Measurements from ENCODE around the gene COX6A2.

- TF ChIP-seq POLR2A (IDR thresholded peaks at IDR 0.05; ENCODE audit: low read depth, low read length) (no peak), CTCF (IDR thresholded peaks at IDR 0.05; ENCODE audit: extremely low read depth in 1 of 2, insufficient read depth in 1 of 2, low read depth in 1 of 2, low read length in 2 of 2) (no peak), JUN (IDR thresholded peaks at IDR 0.05; ENCODE audit: borderline replicate concordance, insufficient read depth, insufficient read length, low read depth) (no peak), MAX (IDR thresholded peaks at IDR 0.05; ENCODE audit: insufficient read depth, insufficient read length) (no peak), EZH2 (IDR thresholded peaks at IDR 0.05; ENCODE audit: borderline replicate concordance, low read depth, low read length, severe bottlenecking) (no peak), GATA2 (IDR thresholded peaks at IDR 0.05; ENCODE audit: insufficient read depth, insufficient read length, low read depth, low read length) (no peak), MYC (IDR thresholded peaks at IDR 0.05; ENCODE audit: low read depth, low read length) (no peak), POLR2AphosphoS5 (IDR thresholded peaks at IDR 0.05; ENCODE audit: insufficient read depth, low read depth, low read length) (no peak)
These were observed 31.0 kb downstream of the COX6A2 start for GRCh38 chr16:31397096-31397660.
